H1 (cell line): Measurements from ENCODE around the gene ZNF182. TPM values are rescaled to one million over a fixed set of nuclear protein-coding genes. Genes with fewer than 3 reads are reported as not detected.

Experiments
- BRCA1 ChIP-seq: IDR thresholded peaks from 2 replicates; pipeline ENCODE4 v1.6.1; 2012; ENCODE audit warnings: low read depth, low read length, improper control_type of control experiment
- SUZ12 ChIP-seq: fragments of 200-600 bp; sonication (generic); IDR thresholded peaks from 2 replicates; pipeline ENCODE4 v1.6.1; 2012; ENCODE audit warnings: mild to moderate bottlenecking, inconsistent platforms, low read length, moderate library complexity, mixed read lengths
- TBP ChIP-seq: IDR thresholded peaks from 2 replicates; pipeline ENCODE4 v1.6.1; 2011; ENCODE audit warnings: low read depth, low read length, improper control_type of control experiment
- polyA plus RNA-seq, 7 experiments: library from polyadenylated mRNA; depleted of rRNA in 3 of 7; stranded (reverse) in 5 of 7; unstranded in 2 of 7; fragments of >200 nt in 5 of 7; fragments of 200-250 nt in 2 of 7; gene quantifications; 1 replicate in 5 of 7; 2 replicates in 1 of 7; 4 replicates in 1 of 7; pipeline versions ENCODE4 v1.2.1 to v1.2.3, GENCODE V29; 2011 to 2013; ENCODE audit warnings: missing spikeins in 2 of 7, mixed read lengths in 2 of 7
- total RNA-seq: library from RNA; stranded (reverse); fragmentation: NEBNext Ultra II Directional; extraction: Animal tissue kit (Norgen Biotek cat#: 25700); gene quantifications from 2 replicates; pipeline ENCODE4 v1.2.1, GENCODE V29; 2021
- TF ChIP-seq, protein P1 (sequence below): IDR thresholded peaks from 2 replicates; pipeline ENCODE4 v1.6.1; 2012; ENCODE audit warnings: inconsistent platforms

Gene ZNF182
- total and polyA plus RNA-seq, 2 of the 8 experiments (the other 6 are each of a cell fraction or from before 2014, with no cell fraction given): 1.3 to 8.2 TPM

- TF ChIP-seq TBP (no peak), SUZ12 (no peak), BRCA1 (no peak)
- TF ChIP-seq, protein P1, sequence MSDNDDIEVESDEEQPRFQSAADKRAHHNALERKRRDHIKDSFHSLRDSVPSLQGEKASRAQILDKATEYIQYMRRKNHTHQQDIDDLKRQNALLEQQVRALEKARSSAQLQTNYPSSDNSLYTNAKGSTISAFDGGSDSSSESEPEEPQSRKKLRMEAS: no peak
Measured at GRCh38 chrX:48002929-48003328, 860 bp downstream of the ZNF182 start (continued).
